Adrenal gland (tissue), 12 donors: ENCODE data around the gene ARHGEF7. TPM values are rescaled to one million over a fixed set of nuclear protein-coding genes. Genes with fewer than 3 reads are reported as not detected.
"Not testable (repeated sequence)": the region's sequence is repeated elsewhere in the genome, so short reads cannot be mapped to it uniquely, and the experiment has no call there.

Experiments used
- DNase-seq, 7 donors: peaks; one replicate each; pipeline ENCODE4 v3.0.0-alpha.2; 2019 to 2020
- H3K27ac ChIP-seq, 5 donors: fragments of 200-600 bp; sonication (generic) in 4 of 5; 1 replicate in 3 of 5; 2 replicates in 2 of 5; pipeline versions ENCODE4 v1.5.1 to v1.8.0; 2016 to 2020; ENCODE audit warnings: mild to moderate bottlenecking in 1 of 5
- H3K27me3 ChIP-seq: fragments of 200-600 bp; 2 replicates; pipeline ENCODE4 v1.8.0; 2021
- H3K36me3 ChIP-seq, 2 donors: fragments of 200-600 bp; replicated peaks in 1 of 2; 1 replicate in 1 of 2; 2 replicates in 1 of 2; pipeline versions ENCODE4 v1.5.1 to v1.8.0; 2018 to 2022
- H3K4me1 ChIP-seq, 2 donors: fragments of 200-600 bp; replicated peaks in 1 of 2; 1 replicate in 1 of 2; 2 replicates in 1 of 2; pipeline versions ENCODE4 v1.5.1 to v1.8.0; 2018 to 2021
- H3K4me3 ChIP-seq, 4 donors: fragments of 200-600 bp; sonication (generic) in 3 of 4; one replicate each; pipeline ENCODE4 v1.5.1; 2016 to 2018
- H3K9me3 ChIP-seq, 3 donors: fragments of 200-600 bp; sonication (generic) in 1 of 3; replicated peaks in 1 of 3; 1 replicate in 2 of 3; 2 replicates in 1 of 3; pipeline versions ENCODE4 v1.5.1 to v1.8.0; 2016 to 2021
- CTCF ChIP-seq, 6 experiments: fragments of 450-650 bp in 4 of 6; fragments of 200-600 bp in 2 of 6; sonication (generic) in 1 of 6; IDR thresholded peaks; 1 replicate in 5 of 6; 2 replicates in 1 of 6; pipeline versions ENCODE4 v1.5.1 to v1.8.0; 2016 to 2021; ENCODE audit warnings: antibody characterized with exemption in 6 of 6, mild to moderate bottlenecking in 2 of 6, moderate library complexity in 1 of 6
- POLR2A ChIP-seq, 2 donors: fragments of 450-650 bp; IDR thresholded peaks; one replicate each; pipeline ENCODE4 v1.6.1; 2017; ENCODE audit warnings: antibody characterized with exemption in 2 of 2, mild to moderate bottlenecking in 2 of 2, moderate library complexity in 1 of 2
- WGBS, 4 donors: extraction: QIAGEN DNeasy Blood & Tissue Kit in 2 of 4; methylation state at CpG; one replicate each; pipeline versions ENCODE4 v1.1.5 to v1.1.7; 2013 to 2017; 5-methylcytosine and 5-hydroxymethylcytosine counted together
- intact Hi-C, 2 donors: fragments of 100-400 bp; cut with DNase I; formaldehyde crosslinking; loops; one replicate each; pipeline versions ENCODE4 v1.14.1 to v1.15.0; 2022 to 2023
- polyA plus RNA-seq, 3 donors: library from polyadenylated mRNA; stranded (reverse); fragments of 200-250 nt in 2 of 3; fragments of 350-450 nt in 1 of 3; fragmentation: Illumina TruSeq in 1 of 3; extraction: RNeasy Lipid Tissue Mini Kit (QIAGEN cat#74804) in 1 of 3; gene quantifications; one replicate each; pipeline ENCODE4 v1.2.3, GENCODE V29; 2013 to 2014
- total RNA-seq, 9 donors: library from RNA; depleted of rRNA in 4 of 9; stranded (reverse); fragments of >200 nt in 4 of 9; fragments of 120-200 nt in 1 of 9; fragmentation: NEBNext Ultra II Directional in 1 of 9; extraction: Animal tissue kit (Norgen Biotek cat#: 25700) in 1 of 9; gene quantifications; one replicate each; pipeline versions ENCODE4 v1.1.0 to v1.2.4, GENCODE V29; 2013 to 2023
- donor health status: healthy with polysubstance abuse.
- donor health status: Bipolar disorder and iron deficiency.
- donor health status: DM: yes; HTN: yes; CAD: no.
- donor health status: DM: no; HTN: no; CAD: no.
- donor health status: DM: no; HTN: no; CAD: no.
- donor health status: DM: yes; HTN: yes; CAD: no.

ARHGEF7 gene
- total and polyA plus RNA-seq, 12 donors: 25.3 to 69.3 (median 53.2) TPM

GRCh38 chr13:111187960-111188541 lies 72.9 kb downstream of the ARHGEF7 start:
- H3K27ac ChIP-seq: peak overlapping the region in 1 of 5 donors; percentile 58
- H3K36me3 ChIP-seq: no peaks in the 10 kb centered on the region
- TF ChIP-seq CTCF (IDR thresholded peaks at IDR 0.05) (no peak), POLR2A (IDR thresholded peaks at IDR 0.05) (no peak)
- H3K27me3 ChIP-seq: no peaks in the 10 kb centered on the region
- H3K4me3 ChIP-seq: no peak overlapping the region
- DNase-seq: peak in 1 of 7 donors; percentile 51
- intact Hi-C loops: no loop called here
- no peaks in the 10 kb centered on the region for H3K9me3 ChIP-seq
- 48 to 62% (median 52%) methylated on average over 4 to 11 of the region's 11 CpGs for WGBS, 4 donors
- peaks cover 7 to 41% of the 10 kb centered on the region in 2 donors for H3K4me1 ChIP-seq

- WGBS, 4 donors: 92 to 96% (median 93%) methylated on average over 12 of the region's 12 CpGs
- DNase-seq: peak in 1 of 7 donors; percentile 44
- H3K27ac ChIP-seq, H3K9me3 ChIP-seq, H3K27me3 ChIP-seq, H3K4me3 ChIP-seq, intact Hi-C loops, H3K36me3 ChIP-seq: not testable (repeated sequence)
- H3K4me1 ChIP-seq: peaks cover 7 to 38% of the 10 kb centered on the region in 2 donors
Observed at GRCh38 chr13:111189064-111189505, 74.0 kb downstream of the ARHGEF7 start.

- H3K9me3 ChIP-seq, intact Hi-C loops, DNase-seq, H3K27ac ChIP-seq, H3K27me3 ChIP-seq, H3K36me3 ChIP-seq, H3K4me3 ChIP-seq: not testable (repeated sequence)
- WGBS, 4 donors: 91 to 95% (median 94%) methylated on average over 9 of the region's 9 CpGs
- peaks cover 2 to 37% of the 10 kb centered on the region in 2 donors for H3K4me1 ChIP-seq
Observed at GRCh38 chr13:111189516-111189915, 74.4 kb downstream of the ARHGEF7 start.

- H3K4me1 ChIP-seq, intact Hi-C loops, H3K4me3 ChIP-seq, H3K27ac ChIP-seq, H3K27me3 ChIP-seq, DNase-seq, H3K36me3 ChIP-seq, H3K9me3 ChIP-seq: not testable (repeated sequence)
- 76 to 86% (median 85%) methylated on average over 5 of the region's 5 CpGs for WGBS, 4 donors
Observed at GRCh38 chr13:111193223-111193622, 78.1 kb downstream of the ARHGEF7 start.

- H3K36me3 ChIP-seq, H3K4me3 ChIP-seq, H3K9me3 ChIP-seq, intact Hi-C loops, H3K27me3 ChIP-seq, H3K4me1 ChIP-seq: not testable (repeated sequence)
- peak overlapping the region in 1 of 5 donors; percentile 13 for H3K27ac ChIP-seq
- WGBS, 4 donors: 37 to 62% (median 58%) methylated on average over 2 of the region's 2 CpGs
- peak in 3 of 7 donors; percentile 33 to 42 (median 36) for DNase-seq
Observed at GRCh38 chr13:111194651-111195050, 79.5 kb downstream of the ARHGEF7 start.

GRCh38 chr13:111198732-111199378 lies 83.7 kb downstream of the ARHGEF7 start:
- H3K27me3 ChIP-seq, DNase-seq, H3K4me3 ChIP-seq, intact Hi-C loops, H3K36me3 ChIP-seq, H3K9me3 ChIP-seq, H3K27ac ChIP-seq: not testable (repeated sequence)
- 96 to 100% (median 97%) methylated on average over 5 to 6 of the region's 6 CpGs for WGBS, 4 donors
- peaks cover 6 to 37% of the 10 kb centered on the region in 2 donors for H3K4me1 ChIP-seq
